ENCODE data around the gene ZKSCAN7. TPM values are rescaled to one million over a fixed set of nuclear protein-coding genes. Genes with fewer than 3 reads are reported as not detected.

The ZKSCAN7 gene
- total and polyA plus RNA-seq, 2 of the 13 experiments (the other 11 are each of a cell fraction or from before 2014, with no cell fraction given) = 2.3 to 3.8 TPM

- CTCF ChIA-PET (ENCODE audit: low intra/inter-chr PET ratio, low total read pairs) = no interaction called here
- H3K4me1 ChIP-seq (ENCODE audit: insufficient read depth, low read length) = 0 out of 2 replicates have a peak, but pooled peaks cover 2% of the 10 kb centered on the region
Observed at GRCh38 chr3:44562147-44562546, 7.2 kb downstream of the ZKSCAN7 start.

GRCh38 chr3:44568561-44568960, 13.6 kb downstream of the ZKSCAN7 start:
- ATAC-seq (no peak), FAIRE-seq (no peak), DNase-seq (ENCODE audit: low spot score) (no peak)
- Histone ChIP-seq H3K27ac (ENCODE audit: extremely low read length, insufficient read depth, low read length) (no peak overlapping the region), H3K4me2 (ENCODE audit: low read depth, low read length) (no peak overlapping the region), H3K4me3 (replicated peaks in 1 of 3; ENCODE audit: insufficient read depth in 1 of 3, low read depth in 2 of 3, low read length in 3 of 3) (no peak overlapping the region), H3K4me1 (ENCODE audit: insufficient read depth, low read length) (no peaks in the 10 kb centered on the region), H2AFZ (ENCODE audit: low read length) (no peak overlapping the region), H3K79me2 (ENCODE audit: insufficient read depth, low read length) (no peaks in the 10 kb centered on the region), H4K20me1 (ENCODE audit: insufficient read depth, low read length) (no peaks in the 10 kb centered on the region), H3K27me3 (ENCODE audit: control insufficient read depth in 1 of 2, insufficient read depth in 2 of 2, low read length in 2 of 2) (no peaks in the 10 kb centered on the region), H3K9me3 (ENCODE audit: low read length) (peaks cover 19% of the 10 kb centered on the region; the same call in 1 of the 2 replicates), H3K9ac (ENCODE audit: insufficient read depth, low read depth, low read length) (no peak overlapping the region), H3K36me3 (replicated peaks in 1 of 2; ENCODE audit: control insufficient read depth in 1 of 2, insufficient read depth in 2 of 2, low read length in 2 of 2) (peaks cover 2 to 3% of the 10 kb centered on the region in 2 experiments; a peak in 2 of 5 replicates)
- BruUV-seq (replicated peaks) = no TSS peak
- 48% methylated on average over 1 of the region's 1 CpG for WGBS (ENCODE audit: low lambda C conversion rate)
- POLR2A ChIA-PET = no interaction called here
- in situ Hi-C loops (cut with HindIII; ENCODE audit: extremely low pct_ligation_motif_present, low pct_unique_long_range_greater_than_20kb) = no loop called here
- intact Hi-C loops (cut with micrococcal nuclease; ENCODE audit: unreplicated experiment) = no loop called here
- CTCF ChIA-PET (ENCODE audit: low intra/inter-chr PET ratio, low total read pairs) = no interaction called here
- TF ChIP-seq CEBPG (CRISPR knock-in tag; IDR thresholded peaks at IDR 0.05) (no peak), RAD51 (IDR thresholded peaks at IDR 0.05; ENCODE audit: borderline replicate concordance) (no peak), JUNB (CRISPR knock-in tag; IDR thresholded peaks at IDR 0.05; ENCODE audit: borderline replicate concordance) (no peak), RORA (CRISPR knock-in tag; IDR thresholded peaks at IDR 0.05) (no peak), ISL2 (CRISPR knock-in tag; IDR thresholded peaks at IDR 0.05) (no peak), NR2F2 (IDR thresholded peaks at IDR 0.05; ENCODE audit: borderline replicate concordance, low read depth) (no peak), ZNF451 (CRISPR knock-in tag; IDR thresholded peaks at IDR 0.05) (no peak), KAT2B (IDR thresholded peaks at IDR 0.05; ENCODE audit: borderline replicate concordance, low read depth, low read length) (no peak), BRD4 (CRISPR knock-in tag; IDR thresholded peaks at IDR 0.05) (no peak)
- TF ChIP-seq, protein P1, sequence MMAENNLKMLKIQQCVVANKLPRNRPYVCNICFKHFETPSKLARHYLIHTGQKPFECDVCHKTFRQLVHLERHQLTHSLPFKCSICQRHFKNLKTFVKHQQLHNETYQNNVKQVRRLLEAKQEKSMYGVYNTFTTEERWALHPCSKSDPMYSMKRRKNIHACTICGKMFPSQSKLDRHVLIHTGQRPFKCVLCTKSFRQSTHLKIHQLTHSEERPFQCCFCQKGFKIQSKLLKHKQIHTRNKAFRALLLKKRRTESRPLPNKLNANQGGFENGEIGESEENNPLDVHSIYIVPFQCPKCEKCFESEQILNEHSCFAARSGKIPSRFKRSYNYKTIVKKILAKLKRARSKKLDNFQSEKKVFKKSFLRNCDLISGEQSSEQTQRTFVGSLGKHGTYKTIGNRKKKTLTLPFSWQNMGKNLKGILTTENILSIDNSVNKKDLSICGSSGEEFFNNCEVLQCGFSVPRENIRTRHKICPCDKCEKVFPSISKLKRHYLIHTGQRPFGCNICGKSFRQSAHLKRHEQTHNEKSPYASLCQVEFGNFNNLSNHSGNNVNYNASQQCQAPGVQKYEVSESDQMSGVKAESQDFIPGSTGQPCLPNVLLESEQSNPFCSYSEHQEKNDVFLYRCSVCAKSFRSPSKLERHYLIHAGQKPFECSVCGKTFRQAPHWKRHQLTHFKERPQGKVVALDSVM (CRISPR knock-in tag; IDR thresholded peaks at IDR 0.05) = no peak

More at GRCh38 chr3:44562147-44562546, 7.2 kb downstream of the ZKSCAN7 start:
- H3K9ac ChIP-seq (ENCODE audit: insufficient read depth, low read depth, low read length) = no peak overlapping the region
- H3K4me3 ChIP-seq (replicated peaks in 1 of 3; ENCODE audit: insufficient read depth in 1 of 3, low read depth in 2 of 3, low read length in 3 of 3) = no peak overlapping the region
- ATAC-seq (no peak), FAIRE-seq (no peak), DNase-seq (ENCODE audit: low spot score) (no peak)
- peaks cover 3 to 7% of the 10 kb centered on the region in 2 experiments; a peak in 3 of 5 replicates for H3K36me3 ChIP-seq (replicated peaks in 1 of 2; ENCODE audit: control insufficient read depth in 1 of 2, insufficient read depth in 2 of 2, low read length in 2 of 2)
- intact Hi-C loops (cut with micrococcal nuclease; ENCODE audit: unreplicated experiment) = no loop called here
- no peak overlapping the region for H3K27ac ChIP-seq (ENCODE audit: extremely low read length, insufficient read depth, low read length)
- BruUV-seq (replicated peaks) = no TSS peak
- H3K4me2 ChIP-seq (ENCODE audit: low read depth, low read length) = no peak overlapping the region
- no peaks in the 10 kb centered on the region for H4K20me1 ChIP-seq (ENCODE audit: insufficient read depth, low read length)
- 33% methylated on average over 3 of the region's 3 CpGs for WGBS (ENCODE audit: low lambda C conversion rate)
- no peaks in the 10 kb centered on the region for H3K27me3 ChIP-seq (ENCODE audit: control insufficient read depth in 1 of 2, insufficient read depth in 2 of 2, low read length in 2 of 2)
- no peaks in the 10 kb centered on the region for H3K79me2 ChIP-seq (ENCODE audit: insufficient read depth, low read length)
- H3K9me3 ChIP-seq (ENCODE audit: low read length) = peaks cover 13% of the 10 kb centered on the region
- no peak for TF ChIP-seq ZNF276 (CRISPR knock-in tag; IDR thresholded peaks at IDR 0.05; ENCODE audit: low read depth)
- no peak for TF ChIP-seq SRSF4 (IDR thresholded peaks at IDR 0.05; ENCODE audit: low read depth, low read length, poor library complexity, severe bottlenecking)
- TF ChIP-seq IKZF1 (IDR thresholded peaks at IDR 0.05) = no peak
- TF ChIP-seq SNAPC5 (CRISPR knock-in tag; IDR thresholded peaks at IDR 0.05; ENCODE audit: borderline replicate concordance) = no peak
- TF ChIP-seq ZNF816 (CRISPR knock-in tag; IDR thresholded peaks at IDR 0.05; ENCODE audit: borderline replicate concordance) = no peak
- POLR2A ChIA-PET = no interaction called here
- no peak overlapping the region for H2AFZ ChIP-seq (ENCODE audit: low read length)
- in situ Hi-C loops (cut with HindIII; ENCODE audit: extremely low pct_ligation_motif_present, low pct_unique_long_range_greater_than_20kb) = no loop called here
